ENCODE results near the gene PRICKLE3.

The PRICKLE3 gene

DNA sequence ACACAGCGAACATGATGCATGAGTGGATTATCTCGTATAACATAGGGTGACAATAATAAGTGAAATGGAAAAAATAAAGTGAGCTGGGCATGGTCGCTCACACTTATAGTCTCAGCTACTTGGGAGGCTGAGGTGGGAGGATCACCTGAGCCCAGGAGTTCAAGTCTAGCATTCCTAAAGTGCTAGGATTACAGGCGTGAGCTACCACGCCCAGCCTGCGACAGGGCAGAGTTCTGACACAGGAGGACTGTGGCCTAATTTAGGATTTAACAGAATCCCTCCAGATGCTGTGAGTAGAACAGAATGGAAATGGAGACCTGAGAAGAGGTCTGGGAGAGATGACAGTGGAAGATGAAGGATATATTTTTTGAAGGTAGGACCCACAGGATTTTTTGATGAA is 3.4 kb upstream of the PRICKLE3 start:
- Histone ChIP-seq H3K4me1 (ENCODE audit: control insufficient read depth, low read depth, low read length) (no peaks in the 10 kb centered on the region), H3K27ac (ENCODE audit: low read length) (no peak overlapping the region), H3K27me3 (ENCODE audit: control insufficient read depth, insufficient read depth, low read length) (no peaks in the 10 kb centered on the region), H3K9ac (ENCODE audit: low read length) (no peak overlapping the region), H3K36me3 (ENCODE audit: control insufficient read depth, low read depth, low read length) (no peaks in the 10 kb centered on the region), H3K9me3 (ENCODE audit: control insufficient read depth, low read depth, low read length) (no peaks in the 10 kb centered on the region), H3K4me3 (ENCODE audit: low read length) (no peak overlapping the region)

DNA sequence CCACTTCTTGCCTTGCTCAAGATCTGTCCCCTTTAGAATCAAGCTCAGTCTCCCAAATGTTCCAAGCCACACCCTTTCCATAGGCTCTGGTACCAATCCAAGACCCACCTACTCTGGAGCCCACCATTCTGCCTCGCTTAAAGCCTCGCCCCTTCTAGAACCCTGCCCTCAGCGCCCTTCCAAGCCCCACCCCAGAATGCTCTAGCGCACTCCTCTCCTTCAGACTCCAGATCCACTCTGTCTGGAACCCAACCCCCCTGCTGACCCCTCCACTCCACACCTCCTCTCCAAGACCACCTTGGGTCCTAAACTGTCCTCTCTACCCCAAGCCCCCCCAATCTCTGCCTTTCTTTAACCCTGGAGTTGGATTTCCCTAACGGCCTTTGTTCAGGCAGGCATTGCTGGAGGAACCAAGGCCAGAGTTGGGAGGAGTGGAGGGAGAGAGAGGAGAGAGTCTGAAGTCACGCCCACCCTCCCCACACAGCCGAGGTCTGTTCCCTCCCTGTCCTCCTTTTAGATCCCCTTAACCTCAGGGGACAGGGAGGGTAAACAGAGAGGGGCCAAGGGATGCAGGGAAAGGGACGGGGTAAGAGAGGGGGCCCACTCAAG is 2.4 kb upstream of the PRICKLE3 start:
- Histone ChIP-seq H3K9ac (ENCODE audit: low read length) (no peak overlapping the region), H3K27ac (ENCODE audit: low read length) (no peak overlapping the region), H3K4me1 (ENCODE audit: control insufficient read depth, low read depth, low read length) (no peaks in the 10 kb centered on the region), H3K9me3 (ENCODE audit: control insufficient read depth, low read depth, low read length) (no peaks in the 10 kb centered on the region), H3K27me3 (ENCODE audit: control insufficient read depth, insufficient read depth, low read length) (no peaks in the 10 kb centered on the region), H3K36me3 (ENCODE audit: control insufficient read depth, low read depth, low read length) (no peaks in the 10 kb centered on the region), H3K4me3 (ENCODE audit: low read length) (no peak overlapping the region)

DNA sequence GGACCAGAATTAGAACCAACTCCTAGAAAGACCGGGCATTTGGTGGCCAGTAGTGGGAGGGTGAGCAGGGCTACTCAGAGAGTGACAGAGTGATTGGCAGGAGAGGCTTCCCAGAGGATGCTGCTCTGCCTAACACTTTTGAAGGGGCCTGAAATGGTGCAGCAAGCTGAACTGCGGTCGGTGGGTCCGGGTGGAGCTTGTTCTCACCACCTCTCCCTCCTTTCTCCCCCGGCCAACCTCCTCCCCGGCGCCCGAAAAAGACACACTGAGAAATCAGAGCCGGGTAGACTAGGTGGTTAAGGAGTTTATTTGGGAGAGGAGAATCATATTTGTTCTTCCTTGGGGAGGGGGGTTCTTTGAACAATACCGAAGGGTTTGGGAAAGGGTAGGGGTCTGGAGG is 1.4 kb upstream of the PRICKLE3 start:
- Histone ChIP-seq H3K4me1 (ENCODE audit: control insufficient read depth, low read depth, low read length) (no peaks in the 10 kb centered on the region), H3K9me3 (ENCODE audit: control insufficient read depth, low read depth, low read length) (no peaks in the 10 kb centered on the region), H3K4me3 (ENCODE audit: low read length) (no peak overlapping the region)

DNA sequence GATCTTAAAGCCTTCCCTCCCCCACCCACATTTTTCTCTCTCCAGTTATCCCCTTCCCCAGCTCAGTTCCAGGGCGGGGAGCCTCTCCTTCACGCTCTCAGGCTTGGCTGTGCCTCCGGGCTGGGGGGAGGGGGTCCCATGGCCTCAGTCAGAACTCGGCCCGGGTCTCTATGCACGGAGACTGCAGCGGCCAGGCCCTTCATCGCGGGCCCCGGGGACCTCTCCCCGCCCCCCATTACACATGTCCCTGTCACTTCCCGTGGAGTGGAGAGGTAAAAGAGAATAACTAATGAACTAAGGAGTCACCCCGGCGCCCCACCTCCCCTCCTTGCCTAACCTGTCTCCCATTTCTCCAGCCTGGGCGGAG is 838 bp upstream of the PRICKLE3 start:
- Histone ChIP-seq H3K4me1 (ENCODE audit: control insufficient read depth, low read depth, low read length) (no peaks in the 10 kb centered on the region), H3K27ac (ENCODE audit: low read length) (no peak overlapping the region), H3K27me3 (ENCODE audit: control insufficient read depth, insufficient read depth, low read length) (no peaks in the 10 kb centered on the region), H3K9me3 (ENCODE audit: control insufficient read depth, low read depth, low read length) (no peaks in the 10 kb centered on the region), H3K36me3 (ENCODE audit: control insufficient read depth, low read depth, low read length) (no peaks in the 10 kb centered on the region), H3K4me3 (ENCODE audit: low read length) (peak overlapping the region; percentile 58), H3K9ac (ENCODE audit: low read length) (no peak overlapping the region)

More for the DNA sequence above, 1.4 kb upstream of the PRICKLE3 start:
- no peak overlapping the region for H3K9ac ChIP-seq (ENCODE audit: low read length)
- no peaks in the 10 kb centered on the region for H3K27me3 ChIP-seq (ENCODE audit: control insufficient read depth, insufficient read depth, low read length)
- H3K36me3 ChIP-seq (ENCODE audit: control insufficient read depth, low read depth, low read length) = no peaks in the 10 kb centered on the region
- no peak overlapping the region for H3K27ac ChIP-seq (ENCODE audit: low read length)

DNA sequence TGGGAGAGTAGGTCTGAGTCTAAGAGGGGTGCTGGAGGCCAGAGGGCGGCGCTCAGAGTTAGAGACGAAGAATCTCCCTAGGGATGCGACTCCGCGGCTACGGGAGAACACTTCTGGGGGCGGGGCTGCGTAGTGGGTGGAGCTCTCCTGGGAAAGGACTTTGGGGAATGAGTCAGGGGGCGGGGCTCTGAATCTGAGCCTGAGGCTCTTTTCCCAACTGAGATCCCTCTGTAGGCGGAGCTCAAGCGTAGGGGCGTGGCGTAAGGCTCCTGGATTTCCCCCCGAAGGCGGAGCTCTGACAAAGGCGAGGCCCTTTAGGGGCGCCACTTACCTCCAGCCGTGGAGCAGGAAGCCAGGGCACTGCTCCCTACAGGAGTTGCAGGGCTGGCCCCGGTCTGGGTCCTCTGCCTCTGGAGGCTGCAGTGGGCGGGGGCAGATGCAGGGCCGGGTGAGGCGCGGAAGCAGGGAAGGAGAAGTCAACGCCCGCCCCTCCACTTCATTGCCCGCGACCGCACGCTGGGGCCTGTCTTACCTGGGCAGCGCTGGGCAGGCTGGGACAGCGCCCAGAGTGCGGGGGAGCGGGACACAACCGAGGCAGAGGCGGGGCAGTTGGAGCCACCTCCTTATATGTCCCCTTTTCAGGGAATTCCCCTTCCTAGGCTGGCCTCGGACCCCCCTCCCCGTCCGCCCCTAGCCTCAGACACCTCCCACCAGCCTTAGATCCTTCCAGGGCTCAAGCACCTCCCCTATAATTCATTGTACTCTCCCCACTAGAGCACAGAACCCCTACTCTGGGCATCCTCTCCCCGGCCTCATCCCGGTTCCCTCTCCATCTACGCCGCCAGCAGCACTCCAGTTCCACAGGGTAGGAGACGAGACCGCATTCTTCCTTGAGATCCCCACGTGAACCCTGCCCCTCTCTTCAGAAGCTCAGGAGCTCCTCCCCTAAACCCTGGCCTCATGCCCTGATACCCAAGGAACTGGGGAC is 1.6 kb downstream of the PRICKLE3 start:
- no peaks in the 10 kb centered on the region for H3K36me3 ChIP-seq (ENCODE audit: control insufficient read depth, low read depth, low read length)
- H3K27me3 ChIP-seq (ENCODE audit: control insufficient read depth, insufficient read depth, low read length) = no peaks in the 10 kb centered on the region
- peak overlapping the region; percentile 58 for H3K4me3 ChIP-seq (ENCODE audit: low read length)
- H3K27ac ChIP-seq (ENCODE audit: low read length) = no peak overlapping the region
- H3K9ac ChIP-seq (ENCODE audit: low read length) = no peak overlapping the region
- H3K9me3 ChIP-seq (ENCODE audit: control insufficient read depth, low read depth, low read length) = peaks cover 3% of the 10 kb centered on the region
- H3K4me1 ChIP-seq (ENCODE audit: control insufficient read depth, low read depth, low read length) = no peaks in the 10 kb centered on the region

DNA sequence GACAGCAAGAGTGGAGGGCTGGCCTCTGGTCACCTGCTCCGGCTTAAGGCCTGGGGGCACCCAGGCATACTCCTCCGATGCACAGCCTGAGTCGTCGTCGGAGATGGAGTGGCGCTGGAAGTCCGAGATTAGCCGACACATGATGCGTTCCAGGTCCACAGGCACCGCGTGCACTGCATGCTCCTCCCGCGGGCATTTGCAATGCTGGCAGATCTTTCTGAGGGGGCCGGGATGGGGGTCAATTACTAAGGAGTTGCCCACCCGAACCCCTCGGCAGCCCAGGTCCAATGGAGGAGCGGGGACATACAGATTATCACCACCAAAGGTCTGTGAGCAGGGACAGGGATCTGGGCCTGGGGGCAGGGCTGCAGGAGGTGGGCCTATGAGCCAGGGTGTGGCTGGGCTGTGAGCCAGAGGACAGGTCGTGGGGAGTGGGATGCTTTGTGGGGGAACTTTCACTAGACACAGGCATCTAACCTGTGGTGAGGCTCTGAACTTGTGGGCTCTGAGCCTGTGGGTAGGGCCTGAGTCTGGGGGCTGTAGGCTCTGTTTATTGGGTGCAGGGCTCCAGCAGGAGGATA is 2.4 kb downstream of the PRICKLE3 start:
- Histone ChIP-seq H3K27ac (ENCODE audit: low read length) (no peak overlapping the region), H3K4me1 (ENCODE audit: control insufficient read depth, low read depth, low read length) (no peaks in the 10 kb centered on the region), H3K4me3 (ENCODE audit: low read length) (no peak overlapping the region), H3K36me3 (ENCODE audit: control insufficient read depth, low read depth, low read length) (no peaks in the 10 kb centered on the region), H3K27me3 (ENCODE audit: control insufficient read depth, insufficient read depth, low read length) (no peaks in the 10 kb centered on the region), H3K9ac (ENCODE audit: low read length) (no peak overlapping the region), H3K9me3 (ENCODE audit: control insufficient read depth, low read depth, low read length) (peaks cover 3% of the 10 kb centered on the region)

DNA sequence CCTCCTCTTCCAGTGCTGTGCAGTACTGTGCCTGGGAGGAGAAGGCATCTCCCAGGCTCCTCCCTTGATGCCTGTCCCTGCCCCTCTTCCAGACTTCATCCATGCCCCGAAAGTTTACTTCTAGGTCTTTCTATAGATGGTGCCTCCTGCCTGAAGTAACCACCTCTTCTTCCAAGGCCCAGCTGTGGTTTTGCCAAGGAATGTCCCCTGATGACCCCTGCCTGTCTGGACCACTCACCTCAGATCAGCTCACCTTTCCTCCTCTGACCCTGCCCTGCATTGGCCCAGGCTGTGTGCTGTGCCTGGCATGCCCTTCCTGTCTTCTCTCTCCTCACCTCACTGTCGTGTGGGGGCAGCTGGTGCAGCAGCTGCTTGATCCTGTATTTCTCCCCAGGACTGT is 6.8 kb downstream of the PRICKLE3 start:
- Histone ChIP-seq H3K4me1 (ENCODE audit: control insufficient read depth, low read depth, low read length) (no peaks in the 10 kb centered on the region), H3K36me3 (ENCODE audit: control insufficient read depth, low read depth, low read length) (peaks cover 5% of the 10 kb centered on the region), H3K9me3 (ENCODE audit: control insufficient read depth, low read depth, low read length) (peaks cover 7% of the 10 kb centered on the region), H3K27me3 (ENCODE audit: control insufficient read depth, insufficient read depth, low read length) (no peaks in the 10 kb centered on the region), H3K27ac (ENCODE audit: low read length) (no peak overlapping the region), H3K4me3 (ENCODE audit: low read length) (no peak overlapping the region), H3K9ac (ENCODE audit: low read length) (no peak overlapping the region)

DNA sequence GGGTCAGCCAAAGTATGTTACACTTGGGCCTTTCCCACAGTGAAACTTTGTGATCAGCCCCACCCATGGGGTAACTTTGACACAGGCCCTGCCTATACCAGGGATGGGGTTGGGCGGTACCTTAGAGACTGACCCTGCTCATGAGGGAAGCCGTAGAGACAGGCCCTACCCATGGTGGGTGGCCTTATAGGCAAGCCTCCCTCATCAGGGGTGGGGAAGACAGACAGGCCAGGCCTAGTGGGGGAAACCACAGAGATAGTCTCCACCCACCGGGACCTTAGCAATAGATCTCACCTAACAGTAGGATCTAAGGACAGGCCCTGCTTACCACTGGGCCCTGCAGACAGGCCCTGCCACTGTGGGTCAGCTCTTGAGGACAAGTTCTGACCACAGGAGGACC is 7.6 kb downstream of the PRICKLE3 start:
- H3K36me3 ChIP-seq (ENCODE audit: control insufficient read depth, low read depth, low read length) = peaks cover 5% of the 10 kb centered on the region

DNA sequence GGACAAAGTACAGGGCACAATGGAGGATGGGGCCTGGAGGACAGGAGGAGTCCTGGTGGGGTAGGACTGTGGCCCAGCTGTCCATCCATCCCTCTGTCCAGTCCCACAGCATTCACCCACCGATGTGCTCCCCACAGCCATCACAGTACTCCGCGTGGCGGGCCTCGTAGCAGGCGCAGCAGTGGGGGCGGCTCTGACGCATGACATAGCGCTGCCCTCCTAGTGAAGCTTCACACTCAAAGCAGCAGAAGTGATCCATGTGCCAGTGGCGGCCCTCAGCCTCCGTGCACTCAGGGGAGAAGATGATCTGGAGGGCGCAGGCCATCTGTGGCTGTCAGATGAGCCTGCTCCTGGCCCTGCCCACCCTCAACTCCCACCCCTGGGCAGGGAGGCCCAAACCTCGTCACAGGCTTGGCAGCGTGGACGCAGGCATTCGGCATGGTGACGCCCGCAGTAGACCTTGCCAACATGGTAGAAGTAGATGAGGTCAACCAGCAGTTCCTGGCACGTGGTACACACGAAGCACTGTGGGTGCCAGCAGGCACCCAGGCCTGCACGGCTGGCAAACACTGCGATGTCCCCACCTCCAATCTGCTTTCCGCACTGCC is 8.2 kb downstream of the PRICKLE3 start:
- Histone ChIP-seq H3K4me3 (ENCODE audit: low read length) (no peak overlapping the region), H3K36me3 (ENCODE audit: control insufficient read depth, low read depth, low read length) (peaks cover 5% of the 10 kb centered on the region), H3K9ac (ENCODE audit: low read length) (no peak overlapping the region), H3K9me3 (ENCODE audit: control insufficient read depth, low read depth, low read length) (peaks cover 7% of the 10 kb centered on the region), H3K27me3 (ENCODE audit: control insufficient read depth, insufficient read depth, low read length) (peaks cover 4% of the 10 kb centered on the region), H3K27ac (ENCODE audit: low read length) (no peak overlapping the region), H3K4me1 (ENCODE audit: control insufficient read depth, low read depth, low read length) (no peaks in the 10 kb centered on the region)

More for the DNA sequence above, 7.6 kb downstream of the PRICKLE3 start:
- no peak overlapping the region for H3K9ac ChIP-seq (ENCODE audit: low read length)
- no peak overlapping the region for H3K27ac ChIP-seq (ENCODE audit: low read length)
- H3K4me1 ChIP-seq (ENCODE audit: control insufficient read depth, low read depth, low read length) = no peaks in the 10 kb centered on the region
- peaks cover 7% of the 10 kb centered on the region for H3K9me3 ChIP-seq (ENCODE audit: control insufficient read depth, low read depth, low read length)
- H3K27me3 ChIP-seq (ENCODE audit: control insufficient read depth, insufficient read depth, low read length) = no peaks in the 10 kb centered on the region
- no peak overlapping the region for H3K4me3 ChIP-seq (ENCODE audit: low read length)

DNA sequence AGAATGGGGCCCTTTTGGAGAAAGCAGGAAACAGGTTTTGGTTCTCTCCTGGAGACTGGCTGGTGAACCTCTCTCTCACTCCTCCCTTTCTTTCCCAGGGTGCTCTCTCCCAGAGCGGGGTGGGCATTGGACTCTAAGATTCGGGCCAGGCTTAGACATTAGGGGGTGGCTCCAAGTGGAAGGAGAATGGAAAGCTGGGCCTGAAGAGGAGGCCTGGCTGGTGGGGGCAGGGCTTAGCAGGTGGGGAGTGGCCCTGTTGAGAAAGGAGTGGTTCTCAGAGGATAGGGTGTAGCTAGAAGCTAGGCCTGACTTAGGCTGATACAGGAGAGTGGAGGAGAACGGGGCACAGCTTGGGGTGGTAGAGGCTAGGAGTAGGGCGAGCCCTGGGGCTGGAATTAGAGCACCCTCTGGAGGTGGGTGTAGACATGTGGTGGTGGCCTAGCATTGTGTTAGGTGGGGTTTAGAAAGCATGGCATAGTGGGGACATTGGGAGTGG is 8.8 kb downstream of the PRICKLE3 start:
- no peak overlapping the region for H3K4me3 ChIP-seq (ENCODE audit: low read length)

More for the DNA sequence above, 8.8 kb downstream of the PRICKLE3 start:
- H3K27ac ChIP-seq (ENCODE audit: low read length) = no peak overlapping the region
- H3K27me3 ChIP-seq (ENCODE audit: control insufficient read depth, insufficient read depth, low read length) = peaks cover 10% of the 10 kb centered on the region
- H3K9ac ChIP-seq (ENCODE audit: low read length) = no peak overlapping the region
- peaks cover 5% of the 10 kb centered on the region for H3K36me3 ChIP-seq (ENCODE audit: control insufficient read depth, low read depth, low read length)
- no peaks in the 10 kb centered on the region for H3K4me1 ChIP-seq (ENCODE audit: control insufficient read depth, low read depth, low read length)
- H3K9me3 ChIP-seq (ENCODE audit: control insufficient read depth, low read depth, low read length) = peaks cover 7% of the 10 kb centered on the region

All from iPS-18a (cell line).